Activated T-cell treated with anti-CD3 and anti-CD28 coated beads for 1 hour (primary cell): ENCODE measurements around the gene KCNA2.

Experiments
- DNase-seq: peaks from one replicate; pipeline ENCODE4 v3.0.0-alpha.2; 2020; ENCODE audit warnings: low read depth

Gene KCNA2

GRCh38 chr1:110602466-110602865, 3.7 kb downstream of the KCNA2 start:
- DNase-seq = no peak

GRCh38 chr1:110601332-110601731, 4.8 kb downstream of the KCNA2 start:
- no peak for DNase-seq

- DNase-seq = no peak
Measured at GRCh38 chr1:110600716-110601115, 5.4 kb downstream of the KCNA2 start.

- no peak for DNase-seq
Measured at GRCh38 chr1:110597966-110598365, 8.2 kb downstream of the KCNA2 start.

- no peak for DNase-seq
Measured at GRCh38 chr1:110596312-110596711, 9.8 kb downstream of the KCNA2 start.

- DNase-seq = no peak
Measured at GRCh38 chr1:110595353-110595710, 10.8 kb downstream of the KCNA2 start.

GRCh38 chr1:110594456-110595352, 11.5 kb downstream of the KCNA2 start:
- DNase-seq = no peak

GRCh38 chr1:110593902-110594301, 12.3 kb downstream of the KCNA2 start:
- DNase-seq = no peak

GRCh38 chr1:110591956-110592355, 14.2 kb downstream of the KCNA2 start:
- no peak for DNase-seq

GRCh38 chr1:110588991-110589390, 17.2 kb downstream of the KCNA2 start:
- DNase-seq = no peak

- no peak for DNase-seq
Measured at GRCh38 chr1:110588486-110588885, 17.7 kb downstream of the KCNA2 start.

GRCh38 chr1:110587906-110588305, 18.3 kb downstream of the KCNA2 start:
- no peak for DNase-seq

GRCh38 chr1:110585481-110585880, 20.7 kb downstream of the KCNA2 start:
- no peak for DNase-seq

- no peak for DNase-seq
Measured at GRCh38 chr1:110584045-110584444, 22.1 kb downstream of the KCNA2 start.

- no peak for DNase-seq
Measured at GRCh38 chr1:110583505-110583904, 22.7 kb downstream of the KCNA2 start.

GRCh38 chr1:110582378-110582777, 23.8 kb downstream of the KCNA2 start:
- DNase-seq = no peak

GRCh38 chr1:110581682-110582145, 24.4 kb downstream of the KCNA2 start:
- no peak for DNase-seq

GRCh38 chr1:110580244-110580643, 25.9 kb downstream of the KCNA2 start:
- no peak for DNase-seq

GRCh38 chr1:110579460-110579859, 26.7 kb downstream of the KCNA2 start:
- DNase-seq = no peak

GRCh38 chr1:110576441-110576840, 29.7 kb downstream of the KCNA2 start:
- DNase-seq = no peak

- no peak for DNase-seq
Measured at GRCh38 chr1:110573314-110573713, 32.8 kb downstream of the KCNA2 start.

GRCh38 chr1:110572751-110573150, 33.4 kb downstream of the KCNA2 start:
- no peak for DNase-seq

- DNase-seq = no peak
Measured at GRCh38 chr1:110570901-110571300, 35.3 kb downstream of the KCNA2 start.

- no peak for DNase-seq
Measured at GRCh38 chr1:110570307-110570706, 35.9 kb downstream of the KCNA2 start.
